ENCODE results near the gene FSTL5.
"Not testable (repeated sequence)": the region's sequence is repeated elsewhere in the genome, so short reads cannot be mapped to it uniquely, and the experiment has no call there.

FSTL5 gene
- 0 to 3.2 (median 0) reads per million in 17 experiments for total RNA-seq

GRCh38 chr4:162163892-162164759 lies at the start of gene FSTL5:
Gene FSTL5 (minus strand): TSS chr4:162164000. CDS start chr4:162111396, 52,604 bp downstream.
- peak; percentile 12 to 34 (median 14) for DNase-seq

DNA sequence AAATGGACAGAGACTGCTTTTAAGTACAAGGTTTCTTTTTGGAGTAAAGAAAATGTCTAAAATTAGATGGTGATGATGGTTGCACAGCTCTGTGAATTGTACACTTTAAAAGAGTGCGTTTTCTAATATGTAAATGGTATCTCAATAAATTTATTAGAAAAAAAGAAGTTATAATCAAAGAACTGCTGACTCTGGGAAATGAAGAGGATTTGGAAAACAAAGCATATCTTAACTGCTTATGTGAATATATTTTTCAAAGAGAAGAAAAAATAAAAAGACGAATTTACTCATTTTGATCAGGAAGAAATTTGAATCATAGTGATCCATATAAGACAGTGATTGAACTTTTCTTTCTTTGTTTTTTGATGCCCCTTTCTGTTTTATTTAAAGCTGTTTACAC lies 45.9 kb upstream of the FSTL5 start:
- DNase-seq = no peak

DNA sequence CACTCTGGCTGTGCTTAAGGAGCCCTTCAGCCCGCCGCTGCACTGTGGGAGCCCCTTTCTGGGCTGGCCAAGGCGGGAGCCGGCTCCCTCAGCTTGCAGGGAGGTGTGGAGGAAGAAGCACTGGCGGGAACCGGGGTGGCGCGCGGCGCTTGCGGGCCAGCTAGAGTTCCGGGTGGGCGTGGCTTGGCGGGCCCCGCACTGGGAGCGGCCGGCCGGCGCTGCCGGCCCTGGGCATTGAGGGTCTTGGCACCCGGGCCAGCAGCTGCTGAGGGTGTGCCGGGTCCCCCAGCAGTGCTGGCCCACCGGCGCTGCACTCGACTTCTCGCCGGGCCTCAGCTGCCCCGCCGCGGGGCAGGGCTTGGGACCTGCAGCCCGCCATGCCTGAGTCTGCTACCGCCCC lies 39.7 kb upstream of the FSTL5 start:
- not testable (repeated sequence) for DNase-seq

DNA sequence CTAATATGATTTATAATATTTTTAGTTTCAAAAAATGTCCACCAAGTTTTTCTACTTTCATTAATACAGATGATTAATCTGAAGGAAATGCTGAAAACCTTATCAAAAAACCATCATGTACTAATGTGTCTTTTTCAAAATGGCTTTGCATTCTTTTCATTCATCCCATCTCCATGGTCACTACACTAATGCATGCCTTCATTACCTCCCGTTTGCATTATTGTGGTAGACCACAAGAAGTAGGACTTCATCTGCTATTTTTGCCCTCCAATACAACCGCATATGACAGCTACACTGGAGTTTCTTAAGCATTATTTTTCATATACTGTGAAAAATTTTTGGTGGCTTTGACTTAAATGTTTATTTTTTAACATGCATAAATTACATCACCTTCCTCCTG lies 37.9 kb upstream of the FSTL5 start:
- no peak for DNase-seq

- no peak for DNase-seq
These were observed 6.7 kb upstream of the FSTL5 start for GRCh38 chr4:162170509-162170908.

DNA sequence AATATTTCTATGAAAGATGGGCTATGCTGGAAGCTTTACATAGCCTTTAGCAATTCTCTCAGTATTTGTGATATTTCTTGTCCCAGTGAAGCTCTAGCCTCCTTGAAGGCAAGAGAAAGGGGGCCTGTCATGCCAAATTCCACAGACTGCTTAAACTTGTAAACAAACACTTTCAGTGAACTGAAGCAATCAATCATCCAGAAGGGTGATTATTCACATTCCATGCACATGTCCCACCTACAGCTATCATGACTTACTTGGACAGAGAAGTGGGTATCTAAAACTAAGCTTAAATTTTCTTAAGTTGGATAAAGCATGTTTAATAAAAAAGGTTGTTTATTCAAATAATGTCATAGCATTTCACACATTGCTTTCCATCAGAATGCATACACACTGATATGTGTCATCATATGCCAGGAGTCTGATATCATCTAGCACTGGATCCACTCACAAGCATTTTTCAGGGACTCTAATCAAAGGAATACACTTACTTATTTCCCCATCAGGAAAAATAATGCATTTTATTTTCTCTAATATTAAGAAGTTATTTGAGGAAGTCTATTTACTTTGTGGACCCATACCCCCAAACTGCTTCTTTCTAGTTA lies 1.2 kb upstream of the FSTL5 start:
- DNase-seq = no peak

DNA sequence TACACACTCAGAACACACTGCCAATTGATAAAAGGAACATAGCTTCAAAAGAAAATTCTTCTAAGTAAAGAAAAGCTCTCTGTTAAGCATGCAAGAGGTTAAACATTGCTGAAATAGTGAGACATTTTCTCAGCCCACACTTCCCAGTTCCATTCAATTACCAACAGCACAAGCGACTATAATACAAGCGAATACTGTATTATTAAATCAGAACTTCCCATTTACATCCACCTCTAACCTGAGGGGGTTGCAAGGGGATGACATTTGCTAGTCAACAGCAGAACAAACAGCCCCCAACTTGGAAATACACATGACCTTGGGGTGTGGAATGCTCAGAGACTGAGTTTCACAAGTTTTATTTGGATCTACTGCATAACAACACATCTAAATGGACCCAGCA lies 1.1 kb downstream of the FSTL5 start:
- no peak for DNase-seq

- DNase-seq = no peak
These were observed 6.6 kb downstream of the FSTL5 start for GRCh38 chr4:162157241-162157640.

DNA sequence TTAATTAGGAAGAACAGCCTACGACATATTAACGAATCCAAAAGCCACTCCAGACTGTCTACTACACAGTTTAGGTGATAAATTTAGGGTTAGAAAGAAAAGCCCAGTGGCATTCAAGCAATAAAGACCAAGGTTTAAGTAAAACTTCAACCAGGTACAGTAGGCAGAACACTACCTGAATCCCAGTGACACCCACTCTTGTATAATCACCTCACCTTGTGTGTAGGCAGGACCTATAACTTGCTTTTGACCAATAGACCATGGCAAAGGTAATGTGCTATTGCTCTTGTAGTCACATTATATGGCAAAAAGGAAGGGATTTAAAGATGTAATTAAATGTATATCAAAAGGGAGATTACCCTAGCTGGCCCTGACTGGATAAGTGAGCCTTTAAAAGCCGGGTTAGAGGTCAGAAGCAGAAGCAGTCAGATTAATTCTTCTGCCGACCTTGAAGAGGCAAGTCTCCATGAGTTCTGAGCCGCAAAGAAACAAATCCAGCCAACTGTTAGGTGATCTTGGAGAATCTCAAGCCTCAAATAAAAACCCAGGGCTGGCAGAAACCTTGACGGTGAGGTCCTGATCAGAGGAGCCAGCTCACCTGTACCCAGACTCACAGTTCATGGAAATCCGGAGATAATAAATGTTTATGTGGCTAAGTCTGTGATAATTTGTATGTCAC lies 8.8 kb downstream of the FSTL5 start:
- no peak for DNase-seq

DNA sequence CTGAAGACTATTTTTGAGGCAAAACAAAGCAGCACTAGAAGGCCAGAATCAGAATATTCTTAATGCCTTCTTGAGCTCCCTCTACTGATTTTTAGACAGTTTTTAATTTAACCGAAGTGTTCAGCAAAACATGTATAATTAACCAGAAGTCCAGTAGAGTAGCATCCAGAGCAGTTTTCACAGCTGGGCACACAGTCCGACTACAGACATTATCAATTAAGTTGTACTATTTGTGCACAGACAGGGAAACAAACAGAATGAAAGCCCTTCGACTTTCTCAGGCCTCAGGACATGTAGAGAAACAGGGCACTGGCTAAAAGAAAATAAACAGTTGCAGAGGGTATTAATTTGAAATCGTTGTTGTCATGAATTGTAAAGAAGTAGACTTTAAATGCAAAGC lies 11.9 kb downstream of the FSTL5 start:
- DNase-seq = no peak

DNA sequence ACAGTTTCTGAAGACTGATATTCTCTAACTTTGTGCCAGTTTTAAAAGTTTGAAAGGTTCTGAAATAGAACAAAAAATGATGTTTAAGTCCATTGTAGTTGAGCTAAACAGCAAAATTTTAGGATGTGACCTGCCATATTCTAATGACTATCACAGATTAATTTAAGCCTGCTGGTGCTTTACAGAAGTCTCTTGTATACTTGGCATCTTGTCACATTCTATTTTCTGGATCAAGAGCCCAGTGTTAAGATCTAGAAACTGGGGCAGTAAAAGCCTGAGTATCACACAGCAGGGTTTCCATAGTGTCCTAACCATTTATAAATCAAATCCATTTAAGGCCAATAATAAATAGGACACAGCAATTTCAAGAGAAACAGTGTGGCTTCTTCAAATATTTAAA lies 12.4 kb downstream of the FSTL5 start:
- no peak for DNase-seq

DNA sequence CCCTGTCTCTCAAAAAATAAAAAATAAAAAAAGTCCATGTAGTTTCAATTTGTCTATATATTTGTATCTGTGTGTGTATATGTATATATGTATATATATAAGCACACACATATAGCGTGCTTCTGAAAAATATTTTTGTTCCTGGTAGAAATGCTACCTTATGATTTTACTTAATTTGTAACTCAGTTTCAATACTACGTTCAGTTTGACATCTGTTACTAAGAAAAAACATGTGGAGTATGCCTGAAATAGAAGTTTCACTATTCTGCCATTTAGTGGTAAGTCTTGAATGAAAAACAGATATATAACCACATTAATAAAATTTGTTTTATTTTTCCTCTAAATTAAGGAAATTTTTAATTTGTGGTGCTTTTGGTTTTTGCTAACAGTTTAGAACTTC lies 14.2 kb downstream of the FSTL5 start:
- no peak for DNase-seq

DNA sequence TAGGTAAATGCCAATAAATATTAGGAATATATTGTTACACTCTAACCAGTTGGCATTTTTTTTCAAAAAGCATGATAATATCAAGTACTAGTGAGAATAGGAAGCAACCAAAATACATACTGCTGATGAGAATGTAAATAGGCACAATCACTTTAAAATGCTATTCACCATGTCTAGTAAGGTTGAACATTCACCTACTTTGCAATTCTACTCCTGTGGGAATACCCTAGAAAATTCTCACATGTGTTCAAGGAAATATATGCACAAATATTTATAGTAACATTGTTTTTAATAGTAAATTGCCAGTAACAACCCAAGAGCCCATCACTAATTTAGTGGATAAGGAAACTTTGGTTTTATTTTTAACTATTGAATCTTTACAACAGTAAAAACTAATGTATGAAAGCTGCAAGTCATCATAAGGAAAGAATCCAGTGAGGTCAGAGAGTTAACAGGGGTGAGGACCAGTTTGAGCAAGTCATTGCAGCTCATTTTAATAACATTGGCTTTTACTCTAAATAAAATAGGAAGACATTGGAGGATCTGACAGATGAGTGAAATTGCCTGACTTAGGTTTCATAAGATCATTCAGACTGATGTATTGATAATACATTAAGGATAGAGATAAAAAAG lies 23.6 kb downstream of the FSTL5 start:
- DNase-seq = no peak

GRCh38 chr4:162139412-162139811 lies 24.4 kb downstream of the FSTL5 start:
- DNase-seq = no peak

GRCh38 chr4:162131256-162131655 lies 32.5 kb downstream of the FSTL5 start:
- DNase-seq = no peak

DNA sequence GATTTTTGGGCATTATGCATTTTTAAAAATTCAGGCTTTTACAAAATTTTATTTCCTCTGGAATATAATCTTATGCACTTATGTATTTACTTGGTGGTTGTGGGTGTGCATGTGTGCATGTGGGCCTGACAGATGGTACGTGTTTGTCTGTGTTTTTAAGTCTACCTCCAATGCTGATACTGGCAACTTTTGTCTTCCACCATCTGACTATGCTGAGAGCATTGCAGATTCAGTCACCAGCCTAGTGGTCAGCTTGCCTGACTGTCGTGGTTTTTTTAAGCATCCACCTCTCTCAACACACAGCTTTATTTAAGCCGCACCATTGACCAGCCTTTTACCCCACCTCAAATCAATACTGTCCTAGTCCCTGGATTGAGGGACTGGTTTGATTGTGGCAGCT lies 37.1 kb downstream of the FSTL5 start:
- no peak for DNase-seq

- DNase-seq = no peak
These were observed 46.7 kb downstream of the FSTL5 start for GRCh38 chr4:162117051-162117450.

DNA sequence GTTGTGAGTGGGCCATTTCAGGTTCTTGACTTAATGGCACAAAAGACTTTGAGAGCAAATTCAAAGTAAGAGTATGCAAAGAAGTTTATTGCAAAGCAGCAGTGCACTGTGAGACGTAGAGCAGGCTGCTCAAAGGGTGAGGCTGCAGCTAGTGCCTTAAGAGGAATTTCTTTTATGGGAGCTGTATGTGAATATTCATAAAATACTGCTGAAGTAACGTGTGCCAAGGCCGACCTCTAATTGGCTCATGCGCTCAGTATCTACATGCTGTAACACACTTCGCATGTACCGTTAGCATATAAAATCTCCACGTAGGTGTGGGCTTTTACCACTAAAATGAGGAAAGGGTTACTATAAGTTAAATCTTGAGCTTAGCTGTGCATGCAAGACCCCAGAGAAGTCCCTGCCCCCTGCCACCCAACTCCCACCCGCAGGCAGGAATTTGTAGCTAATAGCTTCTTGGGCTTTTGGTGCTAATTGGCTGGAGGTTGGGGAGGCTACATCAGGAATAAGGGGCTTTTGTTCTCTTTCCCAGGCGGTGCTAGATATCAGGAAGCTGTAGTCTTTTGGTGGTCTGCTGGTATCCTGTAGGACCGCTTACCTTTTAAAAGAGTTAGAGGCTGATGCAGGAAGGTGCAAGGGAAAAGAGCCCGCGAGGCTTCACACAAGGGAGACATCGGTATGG lies 47.6 kb downstream of the FSTL5 start:
- DNase-seq = no peak

- no peak for DNase-seq
These were observed 48.5 kb downstream of the FSTL5 start for GRCh38 chr4:162115333-162115732.

DNA sequence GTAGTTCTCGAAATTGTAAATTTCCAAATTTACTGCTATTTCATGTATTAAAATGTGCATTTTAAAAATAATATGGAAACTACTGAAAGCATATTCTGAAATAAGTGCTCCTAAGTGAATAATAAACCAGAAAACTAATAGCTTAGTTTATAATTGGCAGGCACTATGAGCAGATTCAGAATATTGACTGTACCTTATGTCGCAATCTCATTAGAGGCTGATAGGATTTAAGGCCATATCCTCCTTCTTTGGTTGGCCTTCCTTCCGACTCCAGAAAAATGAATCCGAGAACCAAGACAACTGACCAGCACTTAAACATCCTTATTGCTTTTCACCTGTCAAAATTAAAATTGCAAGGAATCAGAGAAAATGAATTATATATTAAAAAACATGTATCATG lies 52.7 kb downstream of the FSTL5 start:
- DNase-seq = no peak

GRCh38 chr4:162104459-162105124 lies 59.2 kb downstream of the FSTL5 start:
- DNase-seq = no peak

DNA sequence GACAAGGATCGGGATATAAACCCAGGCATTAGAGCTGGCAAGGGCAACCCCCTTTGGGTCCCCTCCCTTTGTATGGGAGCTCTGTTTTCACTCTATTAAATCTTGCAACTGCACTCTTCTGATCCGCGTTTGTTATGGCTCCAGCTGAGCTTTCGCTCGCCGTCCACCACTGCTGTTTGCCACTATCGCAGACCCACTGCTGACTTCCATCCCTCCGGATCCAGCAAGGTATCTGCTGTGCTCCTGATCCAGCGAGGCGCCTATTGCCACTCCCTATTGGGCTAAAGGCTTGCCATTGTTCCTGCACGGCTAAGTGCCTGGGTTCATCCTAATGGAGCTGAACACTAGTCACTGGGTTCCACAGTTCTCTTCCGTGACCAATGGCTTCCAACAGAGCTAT lies 59.9 kb downstream of the FSTL5 start:
- DNase-seq = not testable (repeated sequence)

Measured in suppressor macrophage (primary cell).